GM10847 (cell line): ENCODE results near the gene STK32A.

Source experiments
- POLR2A ChIP-seq: IDR thresholded peaks from 2 replicates; pipeline ENCODE4 v1.6.1; 2011; ENCODE audit not compliant: insufficient read length; ENCODE audit errors: extremely low read depth

Gene STK32A

GRCh38 chr5:147369742-147370374 is 135.0 kb downstream of the STK32A start:
- TF ChIP-seq POLR2A: no peak

DNA sequence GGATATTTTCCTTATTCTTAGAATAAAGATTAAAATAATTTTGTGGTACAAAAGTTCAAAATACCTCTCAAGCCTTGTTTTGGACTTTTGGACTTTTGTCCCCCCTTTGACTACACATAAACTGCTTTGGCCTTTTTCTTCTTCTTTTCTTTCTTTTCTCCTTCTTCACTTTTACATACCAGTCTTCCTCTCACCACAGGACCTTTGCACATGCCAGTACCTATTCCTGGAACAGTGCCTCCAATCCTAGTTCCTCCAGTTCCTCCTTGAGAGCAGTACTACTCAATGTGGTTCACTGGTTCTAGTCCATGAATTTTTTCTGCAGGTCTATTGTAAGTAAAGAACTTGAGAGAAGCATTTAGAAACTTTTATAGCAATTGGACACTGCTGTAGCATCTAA is 136.5 kb downstream of the STK32A start:
- no peak for TF ChIP-seq POLR2A

DNA sequence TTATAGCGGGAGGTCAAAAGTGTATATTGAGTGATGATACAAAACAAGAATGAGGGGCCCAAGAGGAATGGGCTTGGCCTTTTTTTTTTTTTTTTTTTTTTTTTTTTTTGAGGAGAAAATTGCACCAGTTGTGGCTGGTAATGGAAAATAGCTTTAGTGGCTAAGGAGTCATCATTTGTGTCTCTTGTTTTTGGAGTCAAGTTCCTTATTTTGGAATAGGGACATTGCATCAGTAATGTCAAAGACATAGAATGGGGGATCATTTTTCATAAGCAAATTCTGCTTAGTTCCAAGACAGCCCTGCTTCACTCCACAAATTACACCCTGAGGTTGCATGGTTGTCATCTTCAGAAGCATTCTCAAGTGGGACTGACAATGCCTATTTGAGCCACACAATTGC is 137.4 kb downstream of the STK32A start:
- TF ChIP-seq POLR2A: no peak

DNA sequence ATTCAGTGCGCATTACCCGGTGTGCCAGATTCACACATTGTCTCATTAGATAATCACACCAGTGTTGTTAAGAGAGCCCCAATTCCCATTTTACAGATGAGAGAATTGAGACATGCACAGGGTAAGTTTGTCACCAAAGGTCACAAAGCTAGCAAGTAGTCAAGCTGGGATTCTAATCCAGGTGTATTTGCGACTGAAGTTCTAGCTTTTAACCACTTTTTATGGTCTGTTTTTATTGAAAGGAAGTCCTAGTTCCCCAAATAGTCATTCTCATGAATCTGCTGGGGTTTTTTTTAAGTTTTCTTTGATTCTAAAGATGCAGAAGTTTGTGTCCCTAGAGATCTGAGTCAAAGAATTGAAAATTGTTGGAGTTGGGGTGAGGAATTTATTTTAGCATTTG is 138.5 kb downstream of the STK32A start:
- no peak for TF ChIP-seq POLR2A

DNA sequence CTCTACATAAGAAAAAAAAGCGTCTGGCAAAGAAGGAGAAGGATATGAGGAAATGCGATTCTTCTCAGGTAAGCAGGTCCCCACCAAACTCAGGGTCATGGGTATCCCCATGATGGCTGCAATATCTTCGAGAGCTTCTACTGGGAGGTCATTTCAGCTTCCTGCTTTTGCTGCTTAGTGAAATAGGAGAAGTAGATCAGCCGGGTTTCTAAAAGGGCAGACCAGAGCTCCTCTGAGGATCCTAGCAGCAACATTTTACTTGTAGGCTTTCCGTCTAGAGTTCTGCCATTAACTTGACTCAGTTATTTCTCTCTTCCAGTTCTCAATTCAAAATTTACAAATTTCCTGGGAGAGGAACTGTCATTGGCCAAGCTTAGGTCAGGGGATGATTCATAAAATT is 140.3 kb downstream of the STK32A start:
- TF ChIP-seq POLR2A: no peak

DNA sequence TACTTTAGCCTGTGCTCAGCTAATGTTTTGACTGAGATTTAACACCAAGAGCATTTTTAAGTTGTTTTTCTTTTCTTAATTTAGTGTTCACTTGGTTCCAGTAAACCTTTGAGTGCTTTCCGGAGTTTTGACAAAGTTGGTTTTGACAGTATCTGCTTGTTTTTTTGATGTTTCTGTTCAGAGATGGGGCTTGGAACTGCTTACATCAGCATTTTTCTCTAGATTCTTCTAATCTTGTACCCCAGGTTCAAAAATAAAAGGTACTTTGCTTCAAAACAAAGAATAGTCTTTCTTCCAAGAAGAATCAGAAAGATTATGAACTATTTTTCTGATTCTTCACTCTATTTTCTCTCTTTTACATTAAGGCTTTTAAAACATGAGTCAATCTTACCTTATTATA is 142.9 kb downstream of the STK32A start:
- no peak for TF ChIP-seq POLR2A

GRCh38 chr5:147381555-147381954 is 146.7 kb downstream of the STK32A start:
- no peak for TF ChIP-seq POLR2A

GRCh38 chr5:147382776-147383175 is 147.9 kb downstream of the STK32A start:
- no peak for TF ChIP-seq POLR2A

DNA sequence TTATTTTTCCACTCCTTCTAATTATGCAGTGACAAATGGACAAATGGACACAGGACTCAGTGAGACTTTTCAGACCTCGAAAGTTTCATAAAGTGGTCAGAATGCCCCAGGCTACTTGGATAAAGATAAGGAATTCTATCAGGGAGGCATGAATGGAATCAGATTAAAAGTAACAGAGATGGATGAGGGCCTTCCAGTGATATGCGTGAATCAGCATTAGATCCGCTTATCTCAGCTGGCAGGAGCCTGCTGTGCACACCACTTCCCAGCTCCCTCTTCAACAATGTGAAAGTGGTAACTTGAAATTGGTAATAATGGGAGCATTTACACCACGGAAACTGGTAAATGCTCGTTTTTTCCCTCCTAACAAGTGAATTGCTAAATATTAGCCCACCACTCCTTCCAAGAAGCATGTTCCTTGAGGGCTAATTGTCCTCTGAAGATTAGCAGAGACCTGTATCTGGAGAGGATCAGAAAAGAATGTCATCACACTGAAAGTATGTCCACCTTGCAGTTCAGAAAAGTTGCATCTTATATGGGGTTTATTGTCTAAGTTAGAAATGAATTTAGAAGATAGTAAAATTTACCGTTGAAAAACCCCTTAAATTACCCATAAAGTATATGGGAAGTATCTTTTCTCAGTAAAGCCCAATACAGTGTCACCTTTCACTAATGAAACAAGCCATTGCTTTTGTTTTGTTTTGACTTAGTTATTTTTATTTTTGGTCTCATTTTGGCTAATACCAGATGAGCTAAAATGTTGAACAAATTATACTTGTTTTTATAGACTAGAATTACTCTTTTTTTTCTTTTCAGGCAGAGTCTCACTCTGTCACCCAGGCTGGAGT is 149.7 kb downstream of the STK32A start:
- no peak for TF ChIP-seq POLR2A

GRCh38 chr5:147387109-147387508 is 152.3 kb downstream of the STK32A start:
- TF ChIP-seq POLR2A: no peak

- no peak for TF ChIP-seq POLR2A
Measured at GRCh38 chr5:147388184-147389108, 153.6 kb downstream of the STK32A start.

DNA sequence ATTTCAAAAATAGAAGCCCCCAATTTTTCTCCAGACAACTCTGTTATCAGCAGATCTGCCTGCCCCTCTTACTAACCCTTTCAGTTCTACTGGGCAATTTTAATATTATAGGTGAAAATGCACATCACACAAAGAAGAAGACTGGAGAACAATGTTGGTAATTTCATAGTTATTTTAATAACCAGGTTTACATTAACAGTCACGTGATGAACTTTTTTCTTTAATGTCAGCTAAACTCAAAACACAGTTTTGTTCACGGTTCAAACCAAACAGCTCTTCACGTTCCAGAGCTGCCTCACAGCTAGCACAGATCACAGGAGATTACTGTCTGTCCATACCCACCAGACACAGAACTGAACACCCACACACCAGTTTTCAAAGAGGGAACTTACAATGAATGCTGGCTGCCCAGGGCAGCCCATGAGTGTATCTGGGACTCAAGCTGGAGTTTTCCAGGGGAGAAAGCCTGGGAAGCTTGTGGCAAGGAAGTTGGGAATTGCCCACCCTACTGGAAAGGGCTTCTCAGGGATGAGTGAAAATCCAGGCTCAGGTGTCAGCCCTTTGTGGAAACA is 155.9 kb downstream of the STK32A start:
- no peak for TF ChIP-seq POLR2A

DNA sequence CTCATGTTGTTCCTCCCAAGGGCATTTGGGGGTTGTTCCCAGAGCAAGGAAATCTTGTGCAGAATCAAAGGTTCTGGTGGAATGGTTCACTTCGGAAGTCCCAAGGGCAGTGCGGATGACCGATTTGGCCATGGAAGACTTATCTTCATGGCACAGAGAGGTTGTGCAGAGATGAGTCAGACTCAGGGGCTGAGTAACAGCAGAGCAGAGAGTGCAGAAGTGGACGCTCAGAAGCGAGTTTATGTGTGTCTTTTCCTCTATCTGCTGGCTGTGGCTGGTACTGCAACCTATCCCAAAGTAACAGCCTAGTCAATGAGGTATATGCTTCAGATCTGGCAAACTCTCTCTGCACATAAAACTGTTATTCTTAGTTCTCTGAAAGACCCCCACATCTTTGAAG is 157.0 kb downstream of the STK32A start:
- no peak for TF ChIP-seq POLR2A

DNA sequence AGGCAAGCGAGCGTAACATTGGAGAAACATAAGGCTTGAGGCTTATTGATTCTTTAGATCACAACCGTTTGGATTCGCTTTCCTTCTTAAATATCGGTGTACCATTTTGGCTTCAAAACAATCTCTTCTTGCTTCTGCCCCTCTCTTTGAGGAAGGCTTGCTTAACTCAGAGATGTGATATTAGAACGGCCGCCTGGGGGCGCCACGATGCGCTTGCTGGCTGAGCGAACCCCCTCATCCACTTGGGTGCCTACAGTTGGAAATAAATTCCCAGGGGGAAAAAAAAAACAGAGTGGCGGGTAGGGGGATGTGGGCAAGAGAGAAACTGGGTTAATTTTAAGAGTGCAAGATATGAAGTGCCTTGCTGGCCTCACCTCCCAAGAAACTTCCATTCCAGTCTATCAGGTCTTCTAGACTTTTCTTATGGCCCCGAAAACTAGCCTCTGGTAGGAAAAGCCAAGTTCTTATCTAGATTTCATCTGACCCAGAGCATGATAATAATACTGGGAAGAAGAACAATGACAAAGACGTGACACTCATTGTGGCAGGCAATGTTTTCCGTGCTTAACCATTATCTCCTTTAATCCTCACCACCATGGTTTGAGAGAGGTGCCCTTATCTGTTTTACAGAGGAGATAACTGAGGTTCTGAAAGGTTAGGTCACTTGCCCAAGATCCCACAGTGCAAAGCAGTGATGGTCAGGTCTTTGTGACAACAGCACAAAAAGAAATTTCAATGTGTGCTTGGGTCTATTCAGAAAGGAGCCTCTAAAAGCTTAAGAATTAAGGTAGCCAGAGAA is 159.2 kb downstream of the STK32A start:
- no peak for TF ChIP-seq POLR2A
